ENCODE results near the gene WDR20. TPM values are rescaled to one million over a fixed set of nuclear protein-coding genes. Genes with fewer than 3 reads are reported as not detected.

The WDR20 gene
- total and polyA plus RNA-seq, 2 of the 4 experiments (the other 2 are of a cell fraction), result 20.3 to 27.4 TPM

DNA sequence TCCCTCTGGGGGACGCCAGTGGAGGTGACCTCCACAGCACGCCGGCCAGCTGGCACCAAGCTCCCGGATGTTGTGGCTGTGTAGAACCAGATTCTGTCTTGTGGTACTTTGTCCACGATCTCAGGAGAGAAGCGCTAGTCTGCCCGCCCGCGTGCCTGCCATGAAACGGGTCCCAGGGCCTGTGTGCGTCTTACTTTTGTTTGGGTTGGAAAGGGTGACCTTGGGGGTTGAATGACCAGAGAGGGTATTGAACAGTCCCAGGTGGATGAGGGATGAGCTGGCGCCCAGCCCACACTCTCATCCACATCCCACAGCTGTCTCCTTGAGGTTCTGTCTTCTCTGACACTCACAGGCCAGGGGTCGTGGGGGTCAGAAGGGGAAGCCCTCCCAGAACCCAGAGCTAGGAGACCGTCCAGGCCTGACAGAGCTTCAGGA is 78.3 kb downstream of the WDR20 start:
- Histone ChIP-seq H3K79me1 (ENCODE audit: low read depth in 1 of 2, low read length in 2 of 2) (peaks cover 25 to 72% of the 10 kb centered on the region in 2 experiments), H4K5ac (ENCODE audit: low read depth, low read length) (no peak overlapping the region), H3K9me1 (ENCODE audit: insufficient read depth, low read length) (peaks cover 28% of the 10 kb centered on the region), H3K27ac (ENCODE audit: insufficient read depth, low read length) (no peak overlapping the region), H3K4me1 (ENCODE audit: control insufficient read depth, insufficient read depth, low read length) (peaks cover 13% of the 10 kb centered on the region), H2AK9ac (replicated peaks; ENCODE audit: low read depth, low read length, poor library complexity) (peak overlapping the region; percentile 29), H2BK15ac (ENCODE audit: low read depth, low read length) (no peak overlapping the region), H3K36me3 (ENCODE audit: control insufficient read depth, insufficient read depth, low read length) (peaks cover 6% of the 10 kb centered on the region), H3K9me3 (ENCODE audit: control insufficient read depth, insufficient read depth, low read length) (no peaks in the 10 kb centered on the region), H2BK20ac (ENCODE audit: low read depth, low read length) (no peak overlapping the region), H3K4me3 (ENCODE audit: insufficient read depth, low read depth, low read length) (no peak overlapping the region), H2BK120ac (ENCODE audit: low read depth, low read length) (no peak overlapping the region), H3K27me3 (ENCODE audit: control insufficient read depth, insufficient read depth, low read length) (no peaks in the 10 kb centered on the region), H3K23ac (ENCODE audit: low read depth, low read length) (no peak overlapping the region), H4K91ac (ENCODE audit: insufficient read depth, low read depth, low read length) (no peak overlapping the region), H3K56ac (ENCODE audit: extremely low read depth, insufficient read depth, low read length) (no peak overlapping the region), H3K14ac (replicated peaks; ENCODE audit: low read depth, low read length) (no peak overlapping the region), H3K9ac (ENCODE audit: low read depth, low read length) (no peak overlapping the region), H4K8ac (ENCODE audit: low read depth in 2 of 2, low read length in 2 of 2) (no peak overlapping the region), H2AFZ (replicated peaks; ENCODE audit: low read length, poor library complexity) (no peak overlapping the region), H2AK5ac (ENCODE audit: low read depth, low read length) (no peak overlapping the region), H3K4ac (ENCODE audit: low read depth, low read length) (no peak overlapping the region), H2BK5ac (ENCODE audit: low read depth, low read length, poor library complexity, severe bottlenecking) (no peak overlapping the region), H3K4me2 (ENCODE audit: low read depth, low read length) (no peak overlapping the region), H4K20me1 (ENCODE audit: insufficient read depth, low read length) (peaks cover 15% of the 10 kb centered on the region), H3K18ac (ENCODE audit: low read depth, low read length) (no peak overlapping the region)
- 95% methylated on average over 4 of the region's 14 CpGs; no CpG with 5 or more reads in 1 of the 2 experiments for WGBS, 2 experiments (ENCODE audit: extremely low coverage in 2 of 2, insufficient read length in 1 of 2)
- TF ChIP-seq FOS (IDR thresholded peaks at IDR 0.05; ENCODE audit: low read depth, low read length) (no peak), NFE2L2 (IDR thresholded peaks at IDR 0.05; ENCODE audit: low read depth, low read length) (no peak), RAD21 (IDR thresholded peaks at IDR 0.05; ENCODE audit: low read length) (no peak), MAZ (IDR thresholded peaks at IDR 0.05; ENCODE audit: borderline replicate concordance, low read depth, low read length) (no peak), RFX5 (IDR thresholded peaks at IDR 0.05; ENCODE audit: low read depth, low read length) (no peak), MAFK (IDR thresholded peaks at IDR 0.05; ENCODE audit: low read depth, low read length) (no peak), CEBPB (IDR thresholded peaks at IDR 0.05; ENCODE audit: low read depth, low read length) (no peak), BHLHE40 (IDR thresholded peaks at IDR 0.05; ENCODE audit: low read depth, low read length) (no peak), MXI1 (IDR thresholded peaks at IDR 0.05; ENCODE audit: borderline replicate concordance, low read depth, low read length) (no peak), POLR2A (IDR thresholded peaks at IDR 0.05; ENCODE audit: low read depth, low read length) (no peak), CHD1 (IDR thresholded peaks at IDR 0.05; ENCODE audit: low read depth, low read length) (no peak)
- TF ChIP-seq, protein P1, sequence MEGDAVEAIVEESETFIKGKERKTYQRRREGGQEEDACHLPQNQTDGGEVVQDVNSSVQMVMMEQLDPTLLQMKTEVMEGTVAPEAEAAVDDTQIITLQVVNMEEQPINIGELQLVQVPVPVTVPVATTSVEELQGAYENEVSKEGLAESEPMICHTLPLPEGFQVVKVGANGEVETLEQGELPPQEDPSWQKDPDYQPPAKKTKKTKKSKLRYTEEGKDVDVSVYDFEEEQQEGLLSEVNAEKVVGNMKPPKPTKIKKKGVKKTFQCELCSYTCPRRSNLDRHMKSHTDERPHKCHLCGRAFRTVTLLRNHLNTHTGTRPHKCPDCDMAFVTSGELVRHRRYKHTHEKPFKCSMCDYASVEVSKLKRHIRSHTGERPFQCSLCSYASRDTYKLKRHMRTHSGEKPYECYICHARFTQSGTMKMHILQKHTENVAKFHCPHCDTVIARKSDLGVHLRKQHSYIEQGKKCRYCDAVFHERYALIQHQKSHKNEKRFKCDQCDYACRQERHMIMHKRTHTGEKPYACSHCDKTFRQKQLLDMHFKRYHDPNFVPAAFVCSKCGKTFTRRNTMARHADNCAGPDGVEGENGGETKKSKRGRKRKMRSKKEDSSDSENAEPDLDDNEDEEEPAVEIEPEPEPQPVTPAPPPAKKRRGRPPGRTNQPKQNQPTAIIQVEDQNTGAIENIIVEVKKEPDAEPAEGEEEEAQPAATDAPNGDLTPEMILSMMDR (conservative IDR thresholded peaks at IDR 0.05; ENCODE audit: low read depth, low read length), result no peak
- TF ChIP-seq, protein P2, sequence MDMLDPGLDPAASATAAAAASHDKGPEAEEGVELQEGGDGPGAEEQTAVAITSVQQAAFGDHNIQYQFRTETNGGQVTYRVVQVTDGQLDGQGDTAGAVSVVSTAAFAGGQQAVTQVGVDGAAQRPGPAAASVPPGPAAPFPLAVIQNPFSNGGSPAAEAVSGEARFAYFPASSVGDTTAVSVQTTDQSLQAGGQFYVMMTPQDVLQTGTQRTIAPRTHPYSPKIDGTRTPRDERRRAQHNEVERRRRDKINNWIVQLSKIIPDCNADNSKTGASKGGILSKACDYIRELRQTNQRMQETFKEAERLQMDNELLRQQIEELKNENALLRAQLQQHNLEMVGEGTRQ (IDR thresholded peaks at IDR 0.05; ENCODE audit: low read depth, low read length), result no peak
- TF ChIP-seq, protein P3, sequence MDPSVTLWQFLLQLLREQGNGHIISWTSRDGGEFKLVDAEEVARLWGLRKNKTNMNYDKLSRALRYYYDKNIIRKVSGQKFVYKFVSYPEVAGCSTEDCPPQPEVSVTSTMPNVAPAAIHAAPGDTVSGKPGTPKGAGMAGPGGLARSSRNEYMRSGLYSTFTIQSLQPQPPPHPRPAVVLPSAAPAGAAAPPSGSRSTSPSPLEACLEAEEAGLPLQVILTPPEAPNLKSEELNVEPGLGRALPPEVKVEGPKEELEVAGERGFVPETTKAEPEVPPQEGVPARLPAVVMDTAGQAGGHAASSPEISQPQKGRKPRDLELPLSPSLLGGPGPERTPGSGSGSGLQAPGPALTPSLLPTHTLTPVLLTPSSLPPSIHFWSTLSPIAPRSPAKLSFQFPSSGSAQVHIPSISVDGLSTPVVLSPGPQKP (IDR thresholded peaks at IDR 0.05; ENCODE audit: borderline replicate concordance, low read depth, low read length), result no peak
- in situ Hi-C loops (cut with MboI; ENCODE audit: low sequenced_read_pairs) (no loop called here), dilution Hi-C loops (cut with HindIII; ENCODE audit: low sequenced_read_pairs, unreplicated experiment) (no loop called here), intact Hi-C loops (cut with micrococcal nuclease) (no loop called here)
- POLR2A ChIA-PET (ENCODE audit: unreplicated experiment), result interaction anchor here (0.6 kb wide), 1 partner anchor 112 kb away, joined by 14 read pairs; no protein-coding TSS in a partner anchor
- CTCF ChIA-PET, result interaction anchor here (0.5 kb wide), 1 partner anchor 99 kb away, joined by 3 read pairs; no protein-coding TSS in a partner anchor
- no TSS peak for BruUV-seq (replicated peaks)
- no peak for ATAC-seq (ENCODE audit: low read depth)
- DNase-seq, result no peak
